Measurements from ENCODE around the gene FNBP1.

Gene FNBP1

GRCh38 chr9:129888293-129889121 lies 154.5 kb downstream of the FNBP1 start:
- TF ChIP-seq EZH2phosphoT487 (IDR thresholded peaks at IDR 0.05; ENCODE audit: borderline replicate concordance) (no peak), CTCF (conservative IDR thresholded peaks at IDR 0.05; ENCODE audit: low read length) (no peak)
- Histone ChIP-seq H3K4me3 (ENCODE audit: low read length, poor library complexity, severe bottlenecking) (peak overlapping the region; percentile 99), H3K9me2 (replicated peaks; ENCODE audit: low read depth, low read length) (no peaks in the 10 kb centered on the region), H3K9ac (ENCODE audit: low read depth, low read length, poor library complexity, severe bottlenecking) (peak overlapping the region; percentile 100), H3K9me3 (ENCODE audit: insufficient read depth, low read depth, low read length) (no peaks in the 10 kb centered on the region), H3K27me3 (ENCODE audit: insufficient read depth, low read length, poor library complexity, severe bottlenecking) (no peaks in the 10 kb centered on the region), H3K79me2 (ENCODE audit: insufficient read depth, low read length) (peaks cover 38% of the 10 kb centered on the region), H4K20me1 (ENCODE audit: insufficient read depth, low read length, poor library complexity, severe bottlenecking) (no peaks in the 10 kb centered on the region), H3F3A (ENCODE audit: low read depth) (peaks cover 18% of the 10 kb centered on the region), H3K4me1 (ENCODE audit: insufficient read depth, low read length, poor library complexity, severe bottlenecking) (peaks cover 75% of the 10 kb centered on the region), H3K36me3 (ENCODE audit: insufficient read depth, low read length) (peaks cover 8% of the 10 kb centered on the region; the same call in 1 of the 2 replicates), H2AFZ (ENCODE audit: low read length) (no peak overlapping the region), H3K4me2 (ENCODE audit: low read depth, low read length, poor library complexity, severe bottlenecking) (peak overlapping the region; percentile 92)

- TF ChIP-seq CTCF (conservative IDR thresholded peaks at IDR 0.05; ENCODE audit: low read length) (peak; percentile 41), EZH2phosphoT487 (IDR thresholded peaks at IDR 0.05; ENCODE audit: borderline replicate concordance) (no peak)
- H3K27me3 ChIP-seq (ENCODE audit: insufficient read depth, low read length, poor library complexity, severe bottlenecking) = no peaks in the 10 kb centered on the region
- H3K36me3 ChIP-seq (ENCODE audit: insufficient read depth, low read length) = peaks cover 8% of the 10 kb centered on the region; the same call in 1 of the 2 replicates
- H3K9me3 ChIP-seq (ENCODE audit: insufficient read depth, low read depth, low read length) = no peaks in the 10 kb centered on the region
- H4K20me1 ChIP-seq (ENCODE audit: insufficient read depth, low read length, poor library complexity, severe bottlenecking) = no peaks in the 10 kb centered on the region
- H3K4me1 ChIP-seq (ENCODE audit: insufficient read depth, low read length, poor library complexity, severe bottlenecking) = peaks cover 69% of the 10 kb centered on the region
- peak overlapping the region; percentile 100 for H3K9ac ChIP-seq (ENCODE audit: low read depth, low read length, poor library complexity, severe bottlenecking)
- H3F3A ChIP-seq (ENCODE audit: low read depth) = peaks cover 14% of the 10 kb centered on the region
- H3K9me2 ChIP-seq (replicated peaks; ENCODE audit: low read depth, low read length) = no peaks in the 10 kb centered on the region
- peak overlapping the region; percentile 99 for H3K4me3 ChIP-seq (ENCODE audit: low read length, poor library complexity, severe bottlenecking)
- H2AFZ ChIP-seq (ENCODE audit: low read length) = no peak overlapping the region
- H3K79me2 ChIP-seq (ENCODE audit: insufficient read depth, low read length) = peaks cover 38% of the 10 kb centered on the region
- peak overlapping the region; percentile 92 for H3K4me2 ChIP-seq (ENCODE audit: low read depth, low read length, poor library complexity, severe bottlenecking)
Measured at GRCh38 chr9:129887334-129888292, 155.4 kb downstream of the FNBP1 start.

- peaks cover 59% of the 10 kb centered on the region for H3K4me1 ChIP-seq (ENCODE audit: insufficient read depth, low read length, poor library complexity, severe bottlenecking)
Measured at GRCh38 chr9:129886226-129887174, 156.5 kb downstream of the FNBP1 start.

More at GRCh38 chr9:129886226-129887174, 156.5 kb downstream of the FNBP1 start:
- no peak overlapping the region for H2AFZ ChIP-seq (ENCODE audit: low read length)
- H3K9me2 ChIP-seq (replicated peaks; ENCODE audit: low read depth, low read length) = no peaks in the 10 kb centered on the region
- peaks cover 38% of the 10 kb centered on the region for H3K79me2 ChIP-seq (ENCODE audit: insufficient read depth, low read length)
- H3K9ac ChIP-seq (ENCODE audit: low read depth, low read length, poor library complexity, severe bottlenecking) = peak overlapping the region; percentile 100
- H3K9me3 ChIP-seq (ENCODE audit: insufficient read depth, low read depth, low read length) = no peaks in the 10 kb centered on the region
- TF ChIP-seq EZH2phosphoT487 (IDR thresholded peaks at IDR 0.05; ENCODE audit: borderline replicate concordance) = no peak
- no peak for TF ChIP-seq CTCF (conservative IDR thresholded peaks at IDR 0.05; ENCODE audit: low read length)
- H3K36me3 ChIP-seq (ENCODE audit: insufficient read depth, low read length) = peaks cover 8% of the 10 kb centered on the region; the same call in 1 of the 2 replicates
- peak overlapping the region; percentile 92 for H3K4me2 ChIP-seq (ENCODE audit: low read depth, low read length, poor library complexity, severe bottlenecking)
- peak overlapping the region; percentile 99 for H3K4me3 ChIP-seq (ENCODE audit: low read length, poor library complexity, severe bottlenecking)
- peaks cover 7% of the 10 kb centered on the region for H3F3A ChIP-seq (ENCODE audit: low read depth)
- no peaks in the 10 kb centered on the region for H4K20me1 ChIP-seq (ENCODE audit: insufficient read depth, low read length, poor library complexity, severe bottlenecking)
- H3K27me3 ChIP-seq (ENCODE audit: insufficient read depth, low read length, poor library complexity, severe bottlenecking) = no peaks in the 10 kb centered on the region

Measured in Loucy (cell line).